K562 (cell line): ENCODE data around the gene TRANK1. TPM values are rescaled to one million over a fixed set of nuclear protein-coding genes. Genes with fewer than 3 reads are reported as not detected.

Source experiments
- ATAC-seq: fragments of 200-7000 bp; cut with Tn5 transposase; 3 replicates; pipeline ENCODE4 v1.9.1; 2020; ENCODE audit warnings: moderate library complexity
- BruUV-seq: library from RNA; stranded (reverse); fragments of 400-500 nt; replicated peaks from 2 replicates; lab custom pipeline; 2021; lab: Mats Ljungman, UMichigan
- CTCF ChIA-PET: fragments of 300-600 bp; formaldehyde crosslinking; extraction: SDS; loops from one replicate; lab custom pipeline; 2021; ENCODE audit warnings: low intra/inter-chr PET ratio; lab: Yijun Ruan, JAX
- POLR2A ChIA-PET: fragments of 300-600, 350-650 bp; sonication (Branson Sonifier 250); formaldehyde crosslinking; extraction: SDS; loops from one replicate; lab custom pipeline; 2021; ENCODE audit warnings: antibody characterized with exemption, inconsistent platforms; lab: Yijun Ruan, JAX
- DNase-seq, 4 experiments: peaks; one replicate each; pipeline versions ENCODE4 v3.0.0 to v3.0.0-alpha.2; 2011 to 2018; ENCODE audit warnings: low spot score in 3 of 4, mixed read lengths in 3 of 4; ENCODE audit errors: extremely low read depth in 1 of 4
- FAIRE-seq: peaks from 2 replicates; lab custom pipeline; 2011; peaks lifted over from hg19 to GRCh38; lab: Jason Lieb, UNC
- H2AFZ ChIP-seq: 2 replicates; pipeline ENCODE4 v1.6.0; 2011; ENCODE audit warnings: low read depth, low read length, control low read depth, inconsistent platforms
- H3K27ac ChIP-seq: fragments of 200-600 bp; 3 replicates; pipeline ENCODE4 v1.8.0; 2011; ENCODE audit warnings: low read depth, mild to moderate bottlenecking, control low read depth, inconsistent platforms, low read length, moderate library complexity, mixed read lengths; ENCODE audit errors: extremely low read depth
- H3K27me3 ChIP-seq, 2 experiments: fragments of 300-600 bp in 1 of 2; 2 replicates in 1 of 2; 3 replicates in 1 of 2; pipeline versions ENCODE4 v1.6.0 to v1.8.0; 2011; ENCODE audit warnings: inconsistent platforms in 2 of 2, low read length in 2 of 2, mild to moderate bottlenecking in 1 of 2, mixed read lengths in 1 of 2, moderate library complexity in 1 of 2; ENCODE audit not compliant: control insufficient read depth in 2 of 2, insufficient read depth in 2 of 2
- H3K36me3 ChIP-seq: fragments of 300-600 bp; 3 replicates; pipeline ENCODE4 v1.8.0; 2011; ENCODE audit warnings: mild to moderate bottlenecking, low read length, inconsistent platforms; ENCODE audit not compliant: control insufficient read depth, insufficient read depth
- H3K4me1 ChIP-seq, 2 experiments: fragments of 200-600 bp in 1 of 2; replicated peaks in 1 of 2; 2 replicates in 1 of 2; 3 replicates in 1 of 2; pipeline versions ENCODE4 v1.5.1 to v1.8.0; 2011; ENCODE audit warnings: inconsistent platforms in 2 of 2, low read length in 2 of 2, mild to moderate bottlenecking in 1 of 2, mixed read lengths in 1 of 2, moderate library complexity in 1 of 2; ENCODE audit not compliant: control insufficient read depth in 2 of 2, insufficient read depth in 2 of 2
- H3K4me2 ChIP-seq: 2 replicates; pipeline ENCODE4 v1.6.1; 2011; ENCODE audit warnings: low read length, control low read depth, inconsistent platforms, mixed read lengths; ENCODE audit not compliant: insufficient read depth
- H3K4me3 ChIP-seq: fragments of 200-600 bp; sonication (generic), shearing (Covaris generic); 2 replicates; pipeline ENCODE4 v1.5.1; 2016; ENCODE audit warnings: control low read depth, inconsistent platforms
- H3K79me2 ChIP-seq: fragments of 200-600 bp; 3 replicates; pipeline ENCODE4 v1.8.0; 2011; ENCODE audit warnings: low read length, inconsistent platforms; ENCODE audit not compliant: control insufficient read depth, insufficient read depth
- H3K9ac ChIP-seq, 2 experiments: 2 replicates each; pipeline versions ENCODE4 v1.6.0 to v1.6.1; 2011; ENCODE audit warnings: low read depth in 2 of 2, low read length in 2 of 2, control low read depth in 1 of 2, inconsistent platforms in 1 of 2, mild to moderate bottlenecking in 1 of 2, mixed read lengths in 1 of 2; ENCODE audit not compliant: insufficient read depth in 1 of 2
- H3K9me1 ChIP-seq: one replicate; pipeline ENCODE4 v1.6.0; 2011; ENCODE audit warnings: inconsistent platforms, mild to moderate bottlenecking, low read length, moderate library complexity; ENCODE audit not compliant: control insufficient read depth, insufficient read depth
- H3K9me3 ChIP-seq: replicated peaks from 2 replicates; pipeline ENCODE4 v1.5.1; 2011; ENCODE audit warnings: low read depth, low read length, inconsistent platforms; ENCODE audit not compliant: control insufficient read depth, insufficient read depth
- H4K20me1 ChIP-seq: replicated peaks from 2 replicates; pipeline ENCODE4 v1.6.1; 2011; ENCODE audit warnings: low read length, inconsistent platforms, mixed read lengths; ENCODE audit not compliant: control insufficient read depth, insufficient read depth
- CCNT2 ChIP-seq: IDR thresholded peaks from 2 replicates; pipeline ENCODE4 v1.6.1; 2011; ENCODE audit warnings: borderline replicate concordance, low read depth, mild to moderate bottlenecking, moderate library complexity, mixed read lengths, low read length; ENCODE audit not compliant: insufficient read length; ENCODE audit errors: extremely low read depth
- CEBPG ChIP-seq, 3 experiments: fragments of 200-800 bp in 1 of 3; sonication (Bioruptor generic) in 1 of 3; sonication (generic) in 1 of 3; formaldehyde crosslinking in 1 of 3; IDR thresholded peaks in 2 of 3; conservative IDR thresholded peaks in 1 of 3; 2 replicates each; pipeline versions ENCODE4 v1.6.1 to v1.8.0; 2016 to 2022; ENCODE audit warnings: missing compliant biosample characterization in 2 of 3, missing genetic modification characterization in 2 of 3, mild to moderate bottlenecking in 1 of 3, missing genetic modification reagents in 1 of 3
- E4F1 ChIP-seq: fragments of 250-450 bp; sonication (Bioruptor Pico); IDR thresholded peaks from 2 replicates; pipeline ENCODE4 v1.5.0; 2021; ENCODE audit warnings: mild to moderate bottlenecking, borderline replicate concordance
- ELF4 ChIP-seq: fragments of 450-650 bp; formaldehyde crosslinking; IDR thresholded peaks from 2 replicates; pipeline ENCODE4 v1.4.0; 2022; ENCODE audit warnings: missing genetic modification characterization
- EP400 ChIP-seq: fragments of 450-650 bp; IDR thresholded peaks from 2 replicates; pipeline ENCODE4 v1.6.1; 2017; ENCODE audit warnings: antibody characterized with exemption, mild to moderate bottlenecking, moderate library complexity
- HDAC2 ChIP-seq: fragments of 450-650 bp; IDR thresholded peaks from 2 replicates; pipeline ENCODE4 v1.6.1; 2016; ENCODE audit warnings: mild to moderate bottlenecking
- HEY1 ChIP-seq: fragments of 250-450 bp; sonication (Bioruptor Pico); IDR thresholded peaks from 2 replicates; pipeline ENCODE4 v1.5.0; 2020; ENCODE audit warnings: mild to moderate bottlenecking, moderate library complexity, borderline replicate concordance
- MIER1 ChIP-seq: fragments of 450-650 bp; IDR thresholded peaks from 2 replicates; pipeline ENCODE4 v1.6.1; 2016; ENCODE audit warnings: antibody characterized with exemption, mild to moderate bottlenecking, low read depth
- NCOA1 ChIP-seq: fragments of 450-650 bp; IDR thresholded peaks from 2 replicates; pipeline ENCODE4 v1.6.1; 2016; ENCODE audit warnings: low read depth
- NFE2 ChIP-seq: IDR thresholded peaks from 2 replicates; pipeline ENCODE4 v1.6.1; 2014; ENCODE audit warnings: antibody characterized with exemption, low read depth
- NR3C1 ChIP-seq: sonication (generic); formaldehyde crosslinking; IDR thresholded peaks from 2 replicates; pipeline ENCODE4 v1.8.1; 2022; ENCODE audit warnings: missing genetic modification reagents
- PURB ChIP-seq: sonication (generic); formaldehyde crosslinking; IDR thresholded peaks from 2 replicates; pipeline ENCODE4 v1.9.0; 2021; ENCODE audit warnings: low read depth, mild to moderate bottlenecking, missing genetic modification reagents
- UBTF ChIP-seq, 2 experiments: IDR thresholded peaks; 2 replicates each; pipeline ENCODE4 v1.6.1; 2012; ENCODE audit warnings: improper control_type of control experiment in 2 of 2, low read depth in 2 of 2, low read length in 2 of 2, borderline replicate concordance in 1 of 2
- ZBTB1 ChIP-seq: sonication (generic); formaldehyde crosslinking; IDR thresholded peaks from 2 replicates; pipeline ENCODE4 v1.8.1; 2023; ENCODE audit warnings: missing genetic modification reagents, low read depth, mild to moderate bottlenecking, borderline replicate concordance
- ZBTB26 ChIP-seq: fragments of 450-650 bp; formaldehyde crosslinking; IDR thresholded peaks from 2 replicates; pipeline ENCODE4 v1.4.0; 2022; ENCODE audit warnings: missing genetic modification characterization
- in situ Hi-C: fragments of 300-500 bp; cut with MboI; formaldehyde crosslinking; loops from 4 replicates; pipeline ENCODE4 v1.15.0; 2018; ENCODE audit warnings: inconsistent platforms, mixed read lengths
- intact Hi-C: fragments of 100-400 bp; cut with micrococcal nuclease; formaldehyde crosslinking; loops from 2 replicates; pipeline ENCODE4 v1.14.2; 2022
- polyA plus RNA-seq, 8 experiments: library from polyadenylated mRNA; depleted of rRNA in 4 of 8; stranded (reverse) in 5 of 8; unstranded in 3 of 8; fragments of >200 nt; fragmentation: Nextera tagmentation in 2 of 8; fragmentation: Illumina TruSeq in 1 of 8; extraction: Ambion mirVana in 2 of 8; extraction: Trizol in 1 of 8; gene quantifications; 2 replicates each; pipeline versions ENCODE4 v1.2.1 to v1.2.3, GENCODE V29; 2011 to 2014; ENCODE audit warnings: inconsistent platforms in 1 of 8, missing spikeins in 1 of 8
- total RNA-seq, 7 experiments: library from RNA; depleted of rRNA in 6 of 7; stranded (reverse); fragments of >200 nt in 6 of 7; fragmentation: Illumina TruSeq in 2 of 7; extraction: Trizol in 2 of 7; gene quantifications; 2 replicates each; pipeline versions ENCODE4 v1.2.1 to v1.2.3, GENCODE V29; 2011 to 2021; ENCODE audit warnings: low replicate concordance in 1 of 7

TRANK1 gene
- total and polyA plus RNA-seq, 9 of the 15 experiments (the other 6 are each of a cell fraction or from before 2014, with no cell fraction given): 0.41 to 5.3 (median 2.1) TPM

- ChIA-PET CTCF (no interaction called here), POLR2A (interaction anchor here (0.7 to 1.1 kb wide), 4 partner anchors 16 to 80 kb away, joined by 3 to 4 read pairs (median 3); partner anchors contain the start of genes EPM2AIP1 and MLH1)
- DNase-seq (peak in 2 of 4 experiments; percentile 67 to 80), ATAC-seq (peak; percentile 21), FAIRE-seq (peak; percentile 42)
- Histone ChIP-seq H4K20me1 (no peaks in the 10 kb centered on the region), H3K4me1 (peaks cover 22 to 50% of the 10 kb centered on the region in 2 experiments), H3K79me2 (no peaks in the 10 kb centered on the region), H3K4me2 (peak overlapping the region; percentile 48; the same call in 1 of the 2 replicates), H3K36me3 (no peaks in the 10 kb centered on the region), H3K9ac (no peak overlapping the region), H2AFZ (peak overlapping the region; percentile 44; the same call in 1 of the 2 replicates), H3K9me1 (no peaks in the 10 kb centered on the region), H3K27ac (no peak overlapping the region), H3K9me3 (no peaks in the 10 kb centered on the region; the same call in 1 of the 2 replicates), H3K4me3 (no peak overlapping the region), H3K27me3 (no peaks in the 10 kb centered on the region)
- in situ Hi-C loops (loop anchor here (10.0 kb wide), 1 partner anchor 220 kb away; no protein-coding TSS in a partner anchor), intact Hi-C loops (loop anchor here (5.0 kb wide), 1 partner anchor 258 kb away; no protein-coding TSS in a partner anchor)
- BruUV-seq: no TSS peak
- peak; percentile 72; the same call in 1 of the 2 replicates for TF ChIP-seq HDAC2
- TF ChIP-seq ZBTB26 (CRISPR knock-in tag): no peak
- peak; percentile 18 for TF ChIP-seq CCNT2
- TF ChIP-seq EP400: no peak
- TF ChIP-seq MIER1: no peak
- peak; percentile 44; the same call in 1 of the 2 replicates for TF ChIP-seq NCOA1
- no peak for TF ChIP-seq NR3C1 (CRISPR knock-in tag)
- TF ChIP-seq NFE2: 0 out of 2 replicates have a peak, but pooled peaks have one; percentile 21
- TF ChIP-seq PURB (CRISPR knock-in tag): no peak
- TF ChIP-seq CEBPG (CRISPR knock-in tag; IDR thresholded peaks at IDR 0.05): no peak
- TF ChIP-seq CEBPG (tag; conservative IDR thresholded peaks at IDR 0.05 in 1 of 2, IDR thresholded peaks at IDR 0.05 in 1 of 2): no peak
- no peak for TF ChIP-seq ZBTB1 (CRISPR knock-in tag)
- no peak for TF ChIP-seq E4F1 (CRISPR knock-in tag)
- TF ChIP-seq ELF4 (CRISPR knock-in tag): peak; percentile 81
- TF ChIP-seq UBTF (IDR thresholded peaks at IDR 0.05; ENCODE audit: borderline replicate concordance in 1 of 2, low read depth in 2 of 2, low read length in 2 of 2): no peak
- TF ChIP-seq HEY1 (CRISPR knock-in tag): no peak
Observed at GRCh38 chr3:36954452-36955134, 9.7 kb upstream of the TRANK1 start.
